WTC11 (cell line): ENCODE results near the gene BTD. TPM values are rescaled to one million over a fixed set of nuclear protein-coding genes. Genes with fewer than 3 reads are reported as not detected.

Experiments used
- ATAC-seq: fragments of 200-7000 bp; cut with Tn5 transposase; 2 replicates; pipeline ENCODE4 v1.10.0; 2021; ENCODE audit warnings: mild to moderate bottlenecking, moderate library complexity
- CTCF ChIA-PET: fragments of 300-600 bp; sonication (Branson Sonifier 250); formaldehyde crosslinking; loops from one replicate; lab custom pipeline; 2021; ENCODE audit warnings: antibody characterized with exemption; lab: Charles Lee
- POLR2A ChIA-PET: fragments of 350-600 bp; sonication (Branson Sonifier 250); formaldehyde crosslinking; loops from one replicate; lab custom pipeline; 2021; ENCODE audit warnings: antibody characterized with exemption; lab: Charles Lee
- DNase-seq: peaks from one replicate; pipeline ENCODE4 v3.0.0; 2021; ENCODE audit warnings: low spot score
- H3K27ac Mint-ChIP-seq: 2 replicates; pipeline ENCODE4 v1.8.0; 2021; ENCODE audit warnings: mixed read lengths
- H3K27me3 Mint-ChIP-seq: 2 replicates; pipeline ENCODE4 v1.8.0; 2021; ENCODE audit warnings: low read depth, mild to moderate bottlenecking, moderate library complexity, mixed read lengths
- H3K36me3 Mint-ChIP-seq: 2 replicates; pipeline ENCODE4 v1.8.0; 2021; ENCODE audit warnings: mixed read lengths
- H3K4me1 Mint-ChIP-seq: 2 replicates; pipeline ENCODE4 v1.8.0; 2022; ENCODE audit warnings: mixed read lengths
- H3K4me3 Mint-ChIP-seq: 2 replicates; pipeline ENCODE4 v1.8.0; 2021; ENCODE audit warnings: mild to moderate bottlenecking, moderate library complexity, mixed read lengths
- H3K9me3 Mint-ChIP-seq: 2 replicates; pipeline ENCODE4 v1.8.0; 2021; ENCODE audit warnings: mixed read lengths
- ARID4B ChIP-seq: sonication (generic); formaldehyde crosslinking; IDR thresholded peaks from 2 replicates; pipeline ENCODE4 v1.8.0; 2023; ENCODE audit warnings: missing genetic modification reagents, mild to moderate bottlenecking, borderline replicate concordance
- CTCF ChIP-seq: fragments of 200-600 bp; IDR thresholded peaks from 2 replicates; pipeline ENCODE4 v1.8.0; 2022; ENCODE audit warnings: antibody characterized with exemption
- FOXJ3 ChIP-seq: sonication (generic); formaldehyde crosslinking; IDR thresholded peaks from 2 replicates; pipeline ENCODE4 v1.9.0; 2021; ENCODE audit warnings: missing genetic modification reagents, mild to moderate bottlenecking, borderline replicate concordance
- FOXK1 ChIP-seq: sonication (generic); formaldehyde crosslinking; IDR thresholded peaks from 2 replicates; pipeline ENCODE4 v1.8.0; 2022; ENCODE audit warnings: mild to moderate bottlenecking, moderate library complexity, missing genetic modification reagents
- MLX ChIP-seq: sonication (generic); formaldehyde crosslinking; IDR thresholded peaks from 2 replicates; pipeline ENCODE4 v1.8.1; 2023; ENCODE audit warnings: mild to moderate bottlenecking, missing genetic modification reagents, moderate library complexity
- MXD4 ChIP-seq: fragments of 250-450 bp; sonication (Bioruptor Pico); IDR thresholded peaks from 2 replicates; pipeline ENCODE4 v1.8.0; 2021; ENCODE audit warnings: mild to moderate bottlenecking, moderate library complexity, borderline replicate concordance
- NFATC4 ChIP-seq: fragments of 250-450 bp; sonication (Bioruptor Pico); IDR thresholded peaks from 2 replicates; pipeline ENCODE4 v1.9.0; 2021; ENCODE audit warnings: mild to moderate bottlenecking
- OVOL2 ChIP-seq: fragments of 250-450 bp; sonication (Bioruptor Pico); IDR thresholded peaks from 2 replicates; pipeline ENCODE4 v1.9.0; 2021; ENCODE audit warnings: mild to moderate bottlenecking, borderline replicate concordance
- USF2 ChIP-seq: sonication (generic); formaldehyde crosslinking; IDR thresholded peaks from 2 replicates; pipeline ENCODE4 v1.8.1; 2023; ENCODE audit warnings: mild to moderate bottlenecking, missing genetic modification reagents, moderate library complexity
- ZNF219 ChIP-seq: sonication (generic); formaldehyde crosslinking; IDR thresholded peaks from 2 replicates; pipeline ENCODE4 v1.8.0; 2023; ENCODE audit warnings: missing genetic modification reagents, mild to moderate bottlenecking, borderline replicate concordance
- ZNF317 ChIP-seq: sonication (generic); formaldehyde crosslinking; IDR thresholded peaks from 2 replicates; pipeline ENCODE4 v1.8.1; 2023; ENCODE audit warnings: low read depth, mild to moderate bottlenecking, moderate library complexity, missing genetic modification reagents, borderline replicate concordance
- ZNF671 ChIP-seq: fragments of 250-450 bp; sonication (Bioruptor Pico); IDR thresholded peaks from 2 replicates; pipeline ENCODE4 v1.8.0; 2021; ENCODE audit warnings: mild to moderate bottlenecking
- total RNA-seq: library from RNA; stranded (reverse); gene quantifications from 3 replicates; pipeline ENCODE4 v1.2.3, GENCODE V29; 2021
- TF ChIP-seq, protein P1 (sequence below): sonication (generic); formaldehyde crosslinking; IDR thresholded peaks from 2 replicates; pipeline ENCODE4 v1.8.1; 2022; ENCODE audit warnings: missing genetic modification reagents, borderline replicate concordance
- TF ChIP-seq, protein P2 (sequence below): fragments of 250-450 bp; sonication (Bioruptor Pico); IDR thresholded peaks from 2 replicates; pipeline ENCODE4 v1.9.0; 2021; ENCODE audit warnings: moderate library complexity, mild to moderate bottlenecking, inconsistent platforms, borderline replicate concordance
- TF ChIP-seq, protein P3 (sequence below): sonication (generic); formaldehyde crosslinking; IDR thresholded peaks from 2 replicates; pipeline ENCODE4 v1.8.1; 2022; ENCODE audit warnings: mild to moderate bottlenecking, moderate library complexity, missing genetic modification reagents

BTD gene
- total RNA-seq, 1 experiment from 2014 or later, result 18.5 TPM

GRCh38 chr3:15666277-15666676, 64.7 kb downstream of the BTD start:
- Mint-ChIP-seq H3K36me3 (peaks cover 22% of the 10 kb centered on the region), H3K4me3 (no peak overlapping the region)
- POLR2A ChIA-PET, result no interaction called here
- CTCF ChIA-PET, result no interaction called here
- DNase-seq, result no peak
- TF ChIP-seq, protein P1, sequence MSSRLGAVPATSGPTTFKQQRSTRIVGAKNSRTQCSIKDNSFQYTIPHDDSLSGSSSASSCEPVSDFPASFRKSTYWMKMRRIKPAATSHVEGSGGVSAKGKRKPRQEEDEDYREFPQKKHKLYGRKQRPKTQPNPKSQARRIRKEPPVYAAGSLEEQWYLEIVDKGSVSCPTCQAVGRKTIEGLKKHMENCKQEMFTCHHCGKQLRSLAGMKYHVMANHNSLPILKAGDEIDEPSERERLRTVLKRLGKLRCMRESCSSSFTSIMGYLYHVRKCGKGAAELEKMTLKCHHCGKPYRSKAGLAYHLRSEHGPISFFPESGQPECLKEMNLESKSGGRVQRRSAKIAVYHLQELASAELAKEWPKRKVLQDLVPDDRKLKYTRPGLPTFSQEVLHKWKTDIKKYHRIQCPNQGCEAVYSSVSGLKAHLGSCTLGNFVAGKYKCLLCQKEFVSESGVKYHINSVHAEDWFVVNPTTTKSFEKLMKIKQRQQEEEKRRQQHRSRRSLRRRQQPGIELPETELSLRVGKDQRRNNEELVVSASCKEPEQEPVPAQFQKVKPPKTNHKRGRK (CRISPR knock-in tag), result no peak
- TF ChIP-seq, all 79 proteins: peak for 0
- Mint-ChIP-seq H3K9me3 (peaks cover 8% of the 10 kb centered on the region), H3K4me1 (peaks cover 21% of the 10 kb centered on the region), H3K27me3 (no peaks in the 10 kb centered on the region; the same call in 1 of the 2 replicates), H3K27ac (no peak overlapping the region)
- no peak for ATAC-seq

- DNase-seq, result no peak
- CTCF ChIA-PET, result no interaction called here
- Mint-ChIP-seq H3K27ac (no peak overlapping the region), H3K27me3 (no peaks in the 10 kb centered on the region), H3K4me3 (no peak overlapping the region), H3K36me3 (peaks cover 22% of the 10 kb centered on the region)
- POLR2A ChIA-PET, result no interaction called here
- ATAC-seq, result no peak
- no peak for TF ChIP-seq MXD4 (CRISPR knock-in tag)
- TF ChIP-seq, protein P2, sequence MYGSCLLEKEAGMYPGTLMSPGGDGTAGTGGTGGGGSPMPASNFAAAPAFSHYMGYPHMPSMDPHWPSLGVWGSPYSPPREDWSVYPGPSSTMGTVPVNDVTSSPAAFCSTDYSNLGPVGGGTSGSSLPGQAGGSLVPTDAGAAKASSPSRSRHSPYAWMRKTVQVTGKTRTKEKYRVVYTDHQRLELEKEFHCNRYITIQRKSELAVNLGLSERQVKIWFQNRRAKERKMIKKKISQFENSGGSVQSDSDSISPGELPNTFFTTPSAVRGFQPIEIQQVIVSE (CRISPR knock-in tag), result no peak
- no peak for TF ChIP-seq OVOL2 (CRISPR knock-in tag)
- no peak for TF ChIP-seq NFATC4 (CRISPR knock-in tag)
- no peak for TF ChIP-seq ZNF219
- no peak for TF ChIP-seq ARID4B (CRISPR knock-in tag)
- TF ChIP-seq ZNF671 (CRISPR knock-in tag), result no peak
- TF ChIP-seq FOXJ3, result no peak
- no peak for TF ChIP-seq FOXK1 (CRISPR knock-in tag)
- TF ChIP-seq, all 79 proteins: peak for 0
- Mint-ChIP-seq H3K4me1 (peaks cover 21% of the 10 kb centered on the region), H3K9me3 (peaks cover 8% of the 10 kb centered on the region)
Observed at GRCh38 chr3:15667484-15667883, 65.9 kb downstream of the BTD start.

DNA sequence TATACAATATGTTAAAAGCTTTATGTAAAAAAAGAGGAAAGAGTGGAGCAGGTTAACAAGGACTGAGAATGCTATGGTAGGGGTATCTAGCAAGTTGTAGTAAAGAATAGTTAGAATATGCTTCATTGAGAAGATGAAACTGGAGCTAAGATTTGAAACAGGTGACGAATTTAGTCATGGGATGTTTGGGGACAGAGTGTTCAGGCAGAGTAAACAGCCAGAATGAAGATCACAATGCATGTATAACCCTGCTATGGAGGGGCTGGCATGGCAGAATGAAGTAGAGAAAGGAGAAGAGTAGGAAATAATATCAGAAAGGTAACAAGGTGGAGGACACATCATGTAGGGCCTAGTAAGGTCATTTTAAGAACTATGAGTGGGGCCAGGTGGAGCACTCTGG, 72.0 kb downstream of the BTD start:
- H3K27me3 Mint-ChIP-seq, result no peaks in the 10 kb centered on the region
- no peak overlapping the region for H3K4me3 Mint-ChIP-seq
- H3K36me3 Mint-ChIP-seq, result peaks cover 23% of the 10 kb centered on the region
- ChIA-PET CTCF (no interaction called here), POLR2A (interaction anchor here (0.6 kb wide), 1 partner anchor 1625 kb away, joined by 3 read pairs; no protein-coding TSS in a partner anchor)
- H3K4me1 Mint-ChIP-seq, result peaks cover 13% of the 10 kb centered on the region
- no peak for ATAC-seq
- TF ChIP-seq, protein P3, sequence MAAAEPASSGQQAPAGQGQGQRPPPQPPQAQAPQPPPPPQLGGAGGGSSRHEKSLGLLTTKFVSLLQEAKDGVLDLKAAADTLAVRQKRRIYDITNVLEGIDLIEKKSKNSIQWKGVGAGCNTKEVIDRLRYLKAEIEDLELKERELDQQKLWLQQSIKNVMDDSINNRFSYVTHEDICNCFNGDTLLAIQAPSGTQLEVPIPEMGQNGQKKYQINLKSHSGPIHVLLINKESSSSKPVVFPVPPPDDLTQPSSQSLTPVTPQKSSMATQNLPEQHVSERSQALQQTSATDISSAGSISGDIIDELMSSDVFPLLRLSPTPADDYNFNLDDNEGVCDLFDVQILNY (CRISPR knock-in tag), result no peak
- TF ChIP-seq USF2 (CRISPR knock-in tag) (no peak), ZNF317 (CRISPR knock-in tag) (no peak), CTCF (no peak), MLX (no peak)
- TF ChIP-seq, protein P1 (CRISPR knock-in tag), result no peak
- DNase-seq, result no peak
- no peak overlapping the region for H3K27ac Mint-ChIP-seq
- H3K9me3 Mint-ChIP-seq, result no peaks in the 10 kb centered on the region
